K562 (cell line): ENCODE measurements around the gene FGF12.

Source experiments
- POLR2A ChIP-seq: fragments of 450-650 bp; conservative IDR thresholded peaks from 2 replicates; pipeline ENCODE4 v1.6.1; 2016
- TRIM24 ChIP-seq, 2 experiments: fragments of 450-650 bp; IDR thresholded peaks; 2 replicates each; pipeline ENCODE4 v1.6.1; 2016
- ZNF655 ChIP-seq: fragments of 250-450 bp; sonication (Bioruptor Pico); IDR thresholded peaks from 2 replicates; pipeline ENCODE4 v1.5.0; 2021

GRCh38 chr3:192417559-192418055 lies 309.7 kb downstream of the FGF12 start:
- TF ChIP-seq ZNF655 (CRISPR knock-in tag) (no peak), TRIM24 (IDR thresholded peaks at IDR 0.05) (no peak), POLR2A (no peak)
